NCI-H1930 (cell line): ENCODE results near the gene C1GALT1C1L.
"Not testable (repeated sequence)": the region's sequence is repeated elsewhere in the genome, so short reads cannot be mapped to it uniquely, and the experiment has no call there.

Experiments
- DNase-seq, 2 experiments: peaks; one replicate each; lab custom pipeline; 2025; lab: John Stamatoyannopoulos, UW

The C1GALT1C1L gene

GRCh38 chr2:43653506-43653905, 22.7 kb downstream of the C1GALT1C1L start:
- DNase-seq, result no peak

- DNase-seq, result no peak
Measured at GRCh38 chr2:43648994-43649701, 27.1 kb downstream of the C1GALT1C1L start.

GRCh38 chr2:43643680-43644079, 32.5 kb downstream of the C1GALT1C1L start:
- DNase-seq, result no peak

GRCh38 chr2:43642363-43642762, 33.9 kb downstream of the C1GALT1C1L start:
- DNase-seq, result no peak

GRCh38 chr2:43637030-43637803, 39.0 kb downstream of the C1GALT1C1L start, which contains the start of gene PLEKHH2:
Gene PLEKHH2, plus strand, starts transcription at chr2:43637260. Its CDS starts 7,414 bp downstream, at chr2:43644674.
- DNase-seq, result peak; percentile 57 to 76

GRCh38 chr2:43636621-43637020, 39.6 kb downstream of the C1GALT1C1L start:
- no peak for DNase-seq

GRCh38 chr2:43636153-43636552, 40.1 kb downstream of the C1GALT1C1L start:
- not testable (repeated sequence) for DNase-seq

- peak; percentile 29 to 57 for DNase-seq
Measured at GRCh38 chr2:43634604-43635306, 41.5 kb downstream of the C1GALT1C1L start.

- no peak for DNase-seq
Measured at GRCh38 chr2:43631618-43632317, 44.5 kb downstream of the C1GALT1C1L start.
